SK-N-SH (cell line): Measurements from ENCODE around the gene MSANTD3. TPM values are rescaled to one million over a fixed set of nuclear protein-coding genes. Genes with fewer than 3 reads are reported as not detected.

Experiments
- CTCF ChIA-PET: fragments of 300-600, 350-600 bp; formaldehyde crosslinking; extraction: SDS; loops from one replicate; lab custom pipeline; 2021; lab: Yijun Ruan, JAX
- POLR2A ChIA-PET: fragments of 350-600 bp; sonication (Branson Sonifier 250); formaldehyde crosslinking; extraction: SDS; loops from one replicate; lab custom pipeline; 2020; ENCODE audit warnings: antibody characterized with exemption, inconsistent platforms; lab: Yijun Ruan, JAX
- DNase-seq: peaks from one replicate; pipeline ENCODE4 v3.0.0; 2012
- H2AFZ ChIP-seq: fragments of 200-600 bp; sonication (generic); 2 replicates; pipeline ENCODE4 v1.8.1; 2016; ENCODE audit warnings: antibody characterized with exemption, mild to moderate bottlenecking, low read depth
- H3F3A ChIP-seq: fragments of 200-600 bp; sonication (generic); replicated peaks from 2 replicates; pipeline ENCODE3; 2016; ENCODE audit warnings: antibody characterized with exemption, mild to moderate bottlenecking; ENCODE audit not compliant: insufficient read depth
- H3K27ac ChIP-seq, 2 experiments: fragments of 200-500 bp in 1 of 2; fragments of 200-600 bp in 1 of 2; sonication (Bioruptor generic) in 1 of 2; sonication (generic), shearing (Covaris generic) in 1 of 2; 2 replicates each; pipeline versions ENCODE4 v1.5.1 to v1.6.1; 2014 to 2016; ENCODE audit warnings: low read depth in 2 of 2, inconsistent platforms in 1 of 2, low read length in 1 of 2, mild to moderate bottlenecking in 1 of 2, mixed read lengths in 1 of 2
- H3K27me3 ChIP-seq: fragments of 200-600 bp; sonication (generic), shearing (Covaris generic); 2 replicates; pipeline ENCODE4 v1.6.1; 2016; ENCODE audit warnings: mixed run types; ENCODE audit not compliant: insufficient read depth
- H3K36me3 ChIP-seq, 2 experiments: fragments of 200-500 bp in 1 of 2; fragments of 200-600 bp in 1 of 2; sonication (Bioruptor generic) in 1 of 2; sonication (generic) in 1 of 2; replicated peaks in 1 of 2; 2 replicates each; pipeline versions ENCODE3 to v1.5.1; 2014 to 2016; ENCODE audit warnings: low read length in 1 of 2, mild to moderate bottlenecking in 1 of 2; ENCODE audit not compliant: insufficient read depth in 2 of 2, control insufficient read depth in 1 of 2
- H3K4me1 ChIP-seq, 2 experiments: fragments of 200-500 bp in 1 of 2; fragments of 200-600 bp in 1 of 2; sonication (Bioruptor generic) in 1 of 2; sonication (generic), shearing (Covaris generic) in 1 of 2; 2 replicates each; pipeline versions ENCODE4 v1.5.1 to v1.6.1; 2014 to 2016; ENCODE audit warnings: low read depth in 1 of 2, low read length in 1 of 2, mixed run types in 1 of 2; ENCODE audit not compliant: insufficient read depth in 2 of 2, control insufficient read depth in 1 of 2
- H3K4me2 ChIP-seq: fragments of 200-600 bp; sonication (generic), shearing (Covaris generic); 2 replicates; pipeline ENCODE4 v1.6.1; 2017; ENCODE audit warnings: mixed run types
- H3K4me3 ChIP-seq, 2 experiments: fragments of 200-500 bp in 1 of 2; fragments of 200-600 bp in 1 of 2; sonication (Bioruptor generic) in 1 of 2; sonication (generic), shearing (Covaris generic) in 1 of 2; 2 replicates each; pipeline versions ENCODE4 v1.5.1 to v1.8.1; 2014 to 2016; ENCODE audit warnings: low read depth in 2 of 2, inconsistent platforms in 1 of 2, low read length in 1 of 2, mild to moderate bottlenecking in 1 of 2, mixed read lengths in 1 of 2, moderate library complexity in 1 of 2
- H3K79me2 ChIP-seq: fragments of 200-600 bp; sonication (generic); 2 replicates; pipeline ENCODE4 v1.8.1; 2017; ENCODE audit warnings: mild to moderate bottlenecking; ENCODE audit not compliant: insufficient read depth
- H3K9ac ChIP-seq: fragments of 200-600 bp; sonication (generic); 2 replicates; pipeline ENCODE4 v1.6.1; 2017; ENCODE audit warnings: mixed run types
- H3K9me2 ChIP-seq: fragments of 200-600 bp; sonication (generic); 2 replicates; pipeline ENCODE4 v1.6.1; 2017; ENCODE audit warnings: mixed run types
- H3K9me3 ChIP-seq: fragments of 200-600 bp; sonication (generic); 2 replicates; pipeline ENCODE4 v1.6.1; 2017; ENCODE audit warnings: mixed run types, mild to moderate bottlenecking, moderate library complexity
- H4K20me1 ChIP-seq: fragments of 200-600 bp; sonication (generic); 2 replicates; pipeline ENCODE4 v1.6.1; 2017; ENCODE audit warnings: mild to moderate bottlenecking, mixed run types; ENCODE audit not compliant: insufficient read depth
- CHD2 ChIP-seq: fragments of 150-350 bp; IDR thresholded peaks from 2 replicates; pipeline ENCODE4 v1.6.1; 2018; ENCODE audit warnings: low read length; ENCODE audit not compliant: partially characterized antibody
- ELF1 ChIP-seq: IDR thresholded peaks from 2 replicates; pipeline ENCODE4 v1.4.0; 2012
- EP300 ChIP-seq, 2 experiments: IDR thresholded peaks; 2 replicates each; pipeline versions ENCODE4 v1.4.0 to v1.6.1; 2012; ENCODE audit warnings: borderline replicate concordance in 1 of 2, low read depth in 1 of 2, low read length in 1 of 2
- EZH2phosphoT487 ChIP-seq: fragments of 200-600 bp; sonication (generic); IDR thresholded peaks from 2 replicates; pipeline ENCODE4 v1.6.1; 2017; ENCODE audit warnings: low read depth, mixed run types, mild to moderate bottlenecking, antibody characterized with exemption, moderate library complexity, borderline replicate concordance
- FOXM1 ChIP-seq: IDR thresholded peaks from 2 replicates; pipeline ENCODE4 v1.4.0; 2012; ENCODE audit warnings: low read depth, mild to moderate bottlenecking
- GABPA ChIP-seq: IDR thresholded peaks from 2 replicates; pipeline ENCODE4 v1.4.0; 2012; ENCODE audit warnings: low read depth, mild to moderate bottlenecking
- GATA2 ChIP-seq: sonication (generic); formaldehyde crosslinking; IDR thresholded peaks from 2 replicates; pipeline ENCODE4 v1.5.0; 2020; ENCODE audit warnings: mild to moderate bottlenecking, missing genetic modification reagents
- IRF3 ChIP-seq: fragments of 150-350 bp; IDR thresholded peaks from 2 replicates; pipeline ENCODE4 v1.6.1; 2016; ENCODE audit warnings: mild to moderate bottlenecking, low read depth, low read length
- JUND ChIP-seq: IDR thresholded peaks from 2 replicates; pipeline ENCODE4 v1.4.0; 2012
- MXI1 ChIP-seq: IDR thresholded peaks from 2 replicates; pipeline ENCODE4 v1.6.1; 2012; ENCODE audit warnings: mild to moderate bottlenecking, low read depth, low read length, improper control_type of control experiment
- POLR2AphosphoS5 ChIP-seq: IDR thresholded peaks from 2 replicates; pipeline ENCODE4 v1.6.1; 2012; ENCODE audit warnings: low read depth, low read length
- RAD21 ChIP-seq: IDR thresholded peaks from 2 replicates; pipeline ENCODE4 v1.6.1; 2012; ENCODE audit warnings: mild to moderate bottlenecking, low read length
- RCOR1 ChIP-seq: fragments of 150-350 bp; IDR thresholded peaks from 2 replicates; pipeline ENCODE4 v1.6.1; 2017; ENCODE audit warnings: antibody characterized with exemption, low read length
- RFX5 ChIP-seq: IDR thresholded peaks from 2 replicates; pipeline ENCODE4 v1.6.1; 2012; ENCODE audit warnings: mild to moderate bottlenecking, improper control_type of control experiment, low read length
- RXRA ChIP-seq: IDR thresholded peaks from 2 replicates; pipeline ENCODE4 v1.4.0; 2012; ENCODE audit warnings: low read depth, mild to moderate bottlenecking, borderline replicate concordance
- SMC3 ChIP-seq: IDR thresholded peaks from 2 replicates; pipeline ENCODE4 v1.6.1; 2012; ENCODE audit warnings: low read depth, low read length, improper control_type of control experiment
- TCF12 ChIP-seq: IDR thresholded peaks from 2 replicates; pipeline ENCODE4 v1.4.0; 2012
- USF2 ChIP-seq: fragments of 150-350 bp; IDR thresholded peaks from 2 replicates; pipeline ENCODE4 v1.6.1; 2017; ENCODE audit warnings: antibody characterized with exemption, low read length, low read depth, borderline replicate concordance
- YY1 ChIP-seq: IDR thresholded peaks from 2 replicates; pipeline ENCODE4 v1.4.0; 2012; ENCODE audit warnings: low read depth, mild to moderate bottlenecking
- WGBS: methylation state at CpG from one replicate; pipeline ENCODE4 v1.1.6; 2017; ENCODE audit warnings: low lambda C conversion rate; 5-methylcytosine and 5-hydroxymethylcytosine counted together
- polyA plus RNA-seq, 3 experiments: library from polyadenylated mRNA; depleted of rRNA; stranded (reverse); fragments of >200 nt; gene quantifications; 2 replicates each; pipeline ENCODE4 v1.2.3, GENCODE V29; 2012
- TF ChIP-seq, protein P1 (sequence below): IDR thresholded peaks from 2 replicates; pipeline ENCODE4 v1.4.0; 2012; ENCODE audit warnings: low read depth, borderline replicate concordance
- TF ChIP-seq, protein P2 (sequence below): IDR thresholded peaks from 2 replicates; pipeline ENCODE4 v1.6.1; 2012; ENCODE audit warnings: mild to moderate bottlenecking, low read depth, low read length, moderate library complexity
- TF ChIP-seq, protein P3 (sequence below): fragments of 200-600 bp; sonication (generic); IDR thresholded peaks from 2 replicates; pipeline ENCODE4 v1.6.1; 2017; ENCODE audit warnings: antibody characterized with exemption, mild to moderate bottlenecking, moderate library complexity

The MSANTD3 gene
- polyA plus RNA-seq, 1 of the 3 experiments (the other 2 are of a cell fraction) = 48.3 TPM

DNA sequence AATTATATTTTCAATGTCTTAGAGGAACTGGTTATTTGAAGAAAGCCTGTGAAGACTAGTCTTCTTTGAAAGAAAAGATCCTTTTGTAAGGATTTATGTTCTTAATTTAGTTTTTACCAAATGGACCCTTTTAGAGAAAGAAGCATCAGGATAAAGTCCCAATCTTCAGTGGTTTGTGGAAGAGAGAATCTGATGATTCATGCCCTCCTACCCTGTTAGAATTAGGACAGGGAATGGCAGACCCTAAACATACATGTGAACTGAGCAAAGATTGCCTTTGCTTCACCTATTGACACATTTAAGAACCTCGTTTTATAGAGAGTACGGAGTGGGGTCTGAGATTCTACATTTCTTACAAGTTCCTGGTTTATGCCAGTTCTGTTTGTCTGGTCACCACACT is 26.0 kb downstream of the MSANTD3 start:
- Histone ChIP-seq H4K20me1 (peaks cover 9% of the 10 kb centered on the region; the same call in 1 of the 2 replicates), H3K4me1 (no peaks in the 10 kb centered on the region), H3K9me2 (no peaks in the 10 kb centered on the region), H3K9ac (no peak overlapping the region), H3K36me3 (peaks cover 41 to 70% of the 10 kb centered on the region in 2 experiments), H3K79me2 (peaks cover 60% of the 10 kb centered on the region), H3K27me3 (no peaks in the 10 kb centered on the region), H3K4me2 (no peak overlapping the region), H3K27ac (no peak overlapping the region), H2AFZ (no peak overlapping the region), H3K4me3 (no peak overlapping the region), H3K9me3 (0 out of 2 replicates have a peak, but pooled peaks cover 5% of the 10 kb centered on the region), H3F3A (peaks cover 14% of the 10 kb centered on the region)
- no peak for TF ChIP-seq RFX5
- TF ChIP-seq, protein P1, sequence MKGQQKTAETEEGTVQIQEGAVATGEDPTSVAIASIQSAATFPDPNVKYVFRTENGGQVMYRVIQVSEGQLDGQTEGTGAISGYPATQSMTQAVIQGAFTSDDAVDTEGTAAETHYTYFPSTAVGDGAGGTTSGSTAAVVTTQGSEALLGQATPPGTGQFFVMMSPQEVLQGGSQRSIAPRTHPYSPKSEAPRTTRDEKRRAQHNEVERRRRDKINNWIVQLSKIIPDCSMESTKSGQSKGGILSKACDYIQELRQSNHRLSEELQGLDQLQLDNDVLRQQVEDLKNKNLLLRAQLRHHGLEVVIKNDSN = no peak
- no peak for TF ChIP-seq GABPA
- TF ChIP-seq IRF3 = no peak
- TF ChIP-seq GATA2 (CRISPR knock-in tag) = no peak
- TF ChIP-seq SMC3 = no peak
- TF ChIP-seq POLR2AphosphoS5 = no peak
- POLR2A ChIA-PET = no interaction called here
- CTCF ChIA-PET = no interaction called here
- WGBS = 92% methylated on average over 2 of the region's 2 CpGs
- DNase-seq = no peak

GRCh38 chr9:100455470-100455869 is 28.5 kb downstream of the MSANTD3 start:
- Histone ChIP-seq H2AFZ (no peak overlapping the region), H3K9me2 (no peaks in the 10 kb centered on the region), H4K20me1 (peaks cover 5% of the 10 kb centered on the region; the same call in 1 of the 2 replicates), H3K4me1 (no peaks in the 10 kb centered on the region), H3K4me3 (no peak overlapping the region), H3K9me3 (0 out of 2 replicates have a peak, but pooled peaks cover 5% of the 10 kb centered on the region), H3K36me3 (peaks cover 28 to 46% of the 10 kb centered on the region in 2 experiments), H3K79me2 (peaks cover 36% of the 10 kb centered on the region), H3K4me2 (no peak overlapping the region), H3F3A (peaks cover 14% of the 10 kb centered on the region), H3K27me3 (no peaks in the 10 kb centered on the region), H3K9ac (no peak overlapping the region), H3K27ac (no peak overlapping the region)
- no peak for DNase-seq
- ChIA-PET POLR2A (no interaction called here), CTCF (no interaction called here)
- no peak for TF ChIP-seq GATA2 (CRISPR knock-in tag)
- TF ChIP-seq JUND = no peak
- TF ChIP-seq RAD21 = no peak
- TF ChIP-seq YY1 = no peak
- TF ChIP-seq RXRA = no peak
- no peak for TF ChIP-seq EP300 (IDR thresholded peaks at IDR 0.05; ENCODE audit: borderline replicate concordance in 1 of 2, low read depth in 1 of 2, low read length in 1 of 2)
- no peak for TF ChIP-seq GABPA
- TF ChIP-seq CHD2 = no peak
- TF ChIP-seq RFX5 = no peak
- no peak for TF ChIP-seq MXI1
- TF ChIP-seq USF2 = no peak
- no peak for TF ChIP-seq TCF12
- TF ChIP-seq FOXM1 = no peak
- TF ChIP-seq, protein P2, sequence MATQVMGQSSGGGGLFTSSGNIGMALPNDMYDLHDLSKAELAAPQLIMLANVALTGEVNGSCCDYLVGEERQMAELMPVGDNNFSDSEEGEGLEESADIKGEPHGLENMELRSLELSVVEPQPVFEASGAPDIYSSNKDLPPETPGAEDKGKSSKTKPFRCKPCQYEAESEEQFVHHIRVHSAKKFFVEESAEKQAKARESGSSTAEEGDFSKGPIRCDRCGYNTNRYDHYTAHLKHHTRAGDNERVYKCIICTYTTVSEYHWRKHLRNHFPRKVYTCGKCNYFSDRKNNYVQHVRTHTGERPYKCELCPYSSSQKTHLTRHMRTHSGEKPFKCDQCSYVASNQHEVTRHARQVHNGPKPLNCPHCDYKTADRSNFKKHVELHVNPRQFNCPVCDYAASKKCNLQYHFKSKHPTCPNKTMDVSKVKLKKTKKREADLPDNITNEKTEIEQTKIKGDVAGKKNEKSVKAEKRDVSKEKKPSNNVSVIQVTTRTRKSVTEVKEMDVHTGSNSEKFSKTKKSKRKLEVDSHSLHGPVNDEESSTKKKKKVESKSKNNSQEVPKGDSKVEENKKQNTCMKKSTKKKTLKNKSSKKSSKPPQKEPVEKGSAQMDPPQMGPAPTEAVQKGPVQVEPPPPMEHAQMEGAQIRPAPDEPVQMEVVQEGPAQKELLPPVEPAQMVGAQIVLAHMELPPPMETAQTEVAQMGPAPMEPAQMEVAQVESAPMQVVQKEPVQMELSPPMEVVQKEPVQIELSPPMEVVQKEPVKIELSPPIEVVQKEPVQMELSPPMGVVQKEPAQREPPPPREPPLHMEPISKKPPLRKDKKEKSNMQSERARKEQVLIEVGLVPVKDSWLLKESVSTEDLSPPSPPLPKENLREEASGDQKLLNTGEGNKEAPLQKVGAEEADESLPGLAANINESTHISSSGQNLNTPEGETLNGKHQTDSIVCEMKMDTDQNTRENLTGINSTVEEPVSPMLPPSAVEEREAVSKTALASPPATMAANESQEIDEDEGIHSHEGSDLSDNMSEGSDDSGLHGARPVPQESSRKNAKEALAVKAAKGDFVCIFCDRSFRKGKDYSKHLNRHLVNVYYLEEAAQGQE = no peak
- TF ChIP-seq, protein P3, sequence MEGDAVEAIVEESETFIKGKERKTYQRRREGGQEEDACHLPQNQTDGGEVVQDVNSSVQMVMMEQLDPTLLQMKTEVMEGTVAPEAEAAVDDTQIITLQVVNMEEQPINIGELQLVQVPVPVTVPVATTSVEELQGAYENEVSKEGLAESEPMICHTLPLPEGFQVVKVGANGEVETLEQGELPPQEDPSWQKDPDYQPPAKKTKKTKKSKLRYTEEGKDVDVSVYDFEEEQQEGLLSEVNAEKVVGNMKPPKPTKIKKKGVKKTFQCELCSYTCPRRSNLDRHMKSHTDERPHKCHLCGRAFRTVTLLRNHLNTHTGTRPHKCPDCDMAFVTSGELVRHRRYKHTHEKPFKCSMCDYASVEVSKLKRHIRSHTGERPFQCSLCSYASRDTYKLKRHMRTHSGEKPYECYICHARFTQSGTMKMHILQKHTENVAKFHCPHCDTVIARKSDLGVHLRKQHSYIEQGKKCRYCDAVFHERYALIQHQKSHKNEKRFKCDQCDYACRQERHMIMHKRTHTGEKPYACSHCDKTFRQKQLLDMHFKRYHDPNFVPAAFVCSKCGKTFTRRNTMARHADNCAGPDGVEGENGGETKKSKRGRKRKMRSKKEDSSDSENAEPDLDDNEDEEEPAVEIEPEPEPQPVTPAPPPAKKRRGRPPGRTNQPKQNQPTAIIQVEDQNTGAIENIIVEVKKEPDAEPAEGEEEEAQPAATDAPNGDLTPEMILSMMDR = no peak
- TF ChIP-seq RCOR1 = no peak
- no peak for TF ChIP-seq EZH2phosphoT487
- TF ChIP-seq ELF1 = no peak
